Caco-2 (cell line): Measurements from ENCODE around the gene PARP4. TPM values are rescaled to one million over a fixed set of nuclear protein-coding genes. Genes with fewer than 3 reads are reported as not detected.

Experiments
- BruUV-seq: library from RNA; stranded (reverse); fragments of 400-500 nt; replicated peaks from 2 replicates; lab custom pipeline; 2021; lab: Mats Ljungman, UMichigan
- CTCF ChIA-PET: fragments of 300-600 bp; sonication (Branson Sonifier 250); formaldehyde crosslinking; loops from one replicate; lab custom pipeline; 2022; ENCODE audit warnings: antibody characterized with exemption; lab: Charles Lee
- POLR2A ChIA-PET: fragments of 300-600 bp; sonication (Branson Sonifier 250); formaldehyde crosslinking; loops from one replicate; lab custom pipeline; 2022; ENCODE audit warnings: antibody characterized with exemption; lab: Charles Lee
- DNase-seq, 2 experiments: peaks; one replicate each; pipeline versions ENCODE4 v3.0.0 to v3.0.0-alpha.2; 2020 to 2022
- H3K27me3 ChIP-seq: replicated peaks from 2 replicates; pipeline ENCODE4 v1.6.0; 2011; ENCODE audit warnings: low read length; ENCODE audit not compliant: control insufficient read depth, insufficient read depth
- H3K36me3 ChIP-seq: 2 replicates; pipeline ENCODE4 v1.5.1; 2011; ENCODE audit warnings: low read length; ENCODE audit not compliant: control insufficient read depth, insufficient read depth
- H3K4me1 ChIP-seq: fragments of 250-450 bp; sonication (Bioruptor Pico); 2 replicates; pipeline ENCODE4 v1.5.1; 2020; ENCODE audit warnings: mild to moderate bottlenecking
- H3K4me3 ChIP-seq: 2 replicates; pipeline ENCODE4 v1.5.1; 2011; ENCODE audit warnings: low read depth, mild to moderate bottlenecking, control low read depth, low read length
- H3K9me3 ChIP-seq: fragments of 250-450 bp; sonication (Bioruptor Pico); 2 replicates; pipeline ENCODE4 v1.5.1; 2020; ENCODE audit warnings: mild to moderate bottlenecking, moderate library complexity
- H3K27ac Mint-ChIP-seq: one replicate; pipeline ENCODE4 v1.8.0; 2022; ENCODE audit warnings: mixed read lengths; ENCODE audit not compliant: unreplicated experiment
- H3K27me3 Mint-ChIP-seq: one replicate; pipeline ENCODE4 v1.8.0; 2022; ENCODE audit warnings: mixed read lengths; ENCODE audit not compliant: insufficient read depth, unreplicated experiment
- H3K36me3 Mint-ChIP-seq: one replicate; pipeline ENCODE4 v1.8.0; 2022; ENCODE audit warnings: mild to moderate bottlenecking, mixed read lengths; ENCODE audit not compliant: insufficient read depth, unreplicated experiment
- H3K4me1 Mint-ChIP-seq: one replicate; pipeline ENCODE4 v1.8.0; 2022; ENCODE audit warnings: low read depth, mixed read lengths; ENCODE audit not compliant: unreplicated experiment
- H3K4me3 Mint-ChIP-seq: one replicate; pipeline ENCODE4 v1.8.0; 2022; ENCODE audit warnings: mild to moderate bottlenecking, moderate library complexity, mixed read lengths; ENCODE audit not compliant: unreplicated experiment
- H3K9me3 Mint-ChIP-seq: one replicate; pipeline ENCODE4 v1.8.0; 2022; ENCODE audit warnings: mixed read lengths; ENCODE audit not compliant: unreplicated experiment
- intact Hi-C: fragments of 100-400 bp; cut with micrococcal nuclease; formaldehyde crosslinking; loops from one replicate; pipeline ENCODE4 v1.10.0; 2022; ENCODE audit not compliant: unreplicated experiment
- total RNA-seq: library from RNA; stranded (reverse); gene quantifications from 2 replicates; pipeline ENCODE4 v1.2.3, GENCODE V29; 2022
- TF ChIP-seq, protein P1 (sequence below), 2 experiments: fragments of 200-600 bp in 1 of 2; IDR thresholded peaks; 1 replicate in 1 of 2; 2 replicates in 1 of 2; pipeline versions ENCODE4 v1.5.1 to v1.8.0; 2011 to 2022; ENCODE audit warnings: antibody characterized with exemption in 1 of 2, control low read depth in 1 of 2, inconsistent platforms in 1 of 2, low read depth in 1 of 2, low read length in 1 of 2, mild to moderate bottlenecking in 1 of 2, moderate library complexity in 1 of 2; ENCODE audit not compliant: insufficient read depth in 1 of 2, severe bottlenecking in 1 of 2, unreplicated experiment in 1 of 2

The PARP4 gene
- total RNA-seq, 1 experiment from 2014 or later, result 29.7 TPM

DNA sequence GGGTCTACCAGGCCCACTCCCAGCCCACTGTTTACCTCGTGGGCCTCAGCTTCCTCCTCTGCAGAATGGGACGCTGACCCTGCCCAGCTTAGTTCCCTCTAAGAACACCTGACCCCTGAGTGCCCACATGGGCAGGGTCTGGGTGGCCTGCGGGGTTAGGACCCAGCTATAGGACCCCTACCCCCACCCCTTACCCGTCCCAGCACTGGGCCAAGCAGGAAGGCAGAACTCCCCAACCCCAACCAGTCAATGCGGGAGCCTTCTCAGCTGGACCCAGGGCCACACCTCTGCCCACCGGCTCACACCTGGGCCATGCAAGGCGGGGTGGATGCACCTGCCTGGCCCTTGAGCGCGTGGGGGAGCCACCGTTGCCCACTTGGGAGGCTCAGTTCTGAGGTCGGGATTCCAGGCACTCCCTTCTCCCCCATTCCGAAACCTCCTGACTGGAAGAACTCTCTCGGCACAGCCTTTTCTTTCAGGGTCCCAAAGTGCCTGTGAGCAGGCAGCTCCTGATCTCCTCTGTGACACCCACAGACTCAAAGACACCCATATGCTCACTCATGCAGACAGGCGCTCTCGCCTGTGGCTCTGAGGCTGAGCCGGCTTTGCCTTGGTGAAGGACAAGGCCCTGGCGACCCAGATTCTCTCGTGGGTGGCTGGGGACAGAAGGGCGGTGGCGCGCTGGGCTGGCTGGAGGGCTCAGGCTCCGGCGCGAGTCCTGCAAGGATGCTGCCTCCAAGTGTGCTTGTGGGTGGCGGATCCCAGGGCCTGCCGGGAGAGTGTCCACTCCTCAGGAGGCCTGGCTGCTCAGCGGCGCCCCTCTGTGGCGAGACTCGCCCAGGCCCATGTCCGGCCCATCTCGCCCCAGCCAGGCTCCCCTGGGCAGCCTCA lies 27.9 kb upstream of the PARP4 start:
- Mint-ChIP-seq H3K36me3 (no peaks in the 10 kb centered on the region), H3K27me3 (peaks cover 25% of the 10 kb centered on the region), H3K27ac (no peak overlapping the region), H3K4me3 (no peak overlapping the region), H3K4me1 (peaks cover 7% of the 10 kb centered on the region), H3K9me3 (peaks cover 10% of the 10 kb centered on the region)
- ChIA-PET CTCF (no interaction called here), POLR2A (no interaction called here)
- intact Hi-C loops, result no loop called here
- no peak overlapping the region for H3K4me3 ChIP-seq
- TF ChIP-seq, protein P1, sequence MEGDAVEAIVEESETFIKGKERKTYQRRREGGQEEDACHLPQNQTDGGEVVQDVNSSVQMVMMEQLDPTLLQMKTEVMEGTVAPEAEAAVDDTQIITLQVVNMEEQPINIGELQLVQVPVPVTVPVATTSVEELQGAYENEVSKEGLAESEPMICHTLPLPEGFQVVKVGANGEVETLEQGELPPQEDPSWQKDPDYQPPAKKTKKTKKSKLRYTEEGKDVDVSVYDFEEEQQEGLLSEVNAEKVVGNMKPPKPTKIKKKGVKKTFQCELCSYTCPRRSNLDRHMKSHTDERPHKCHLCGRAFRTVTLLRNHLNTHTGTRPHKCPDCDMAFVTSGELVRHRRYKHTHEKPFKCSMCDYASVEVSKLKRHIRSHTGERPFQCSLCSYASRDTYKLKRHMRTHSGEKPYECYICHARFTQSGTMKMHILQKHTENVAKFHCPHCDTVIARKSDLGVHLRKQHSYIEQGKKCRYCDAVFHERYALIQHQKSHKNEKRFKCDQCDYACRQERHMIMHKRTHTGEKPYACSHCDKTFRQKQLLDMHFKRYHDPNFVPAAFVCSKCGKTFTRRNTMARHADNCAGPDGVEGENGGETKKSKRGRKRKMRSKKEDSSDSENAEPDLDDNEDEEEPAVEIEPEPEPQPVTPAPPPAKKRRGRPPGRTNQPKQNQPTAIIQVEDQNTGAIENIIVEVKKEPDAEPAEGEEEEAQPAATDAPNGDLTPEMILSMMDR (IDR thresholded peaks at IDR 0.05; ENCODE audit: insufficient read depth in 1 of 2, low read depth in 1 of 2, low read length in 1 of 2, severe bottlenecking in 1 of 2, unreplicated experiment in 1 of 2), result no peak
- no peaks in the 10 kb centered on the region for H3K4me1 ChIP-seq
- BruUV-seq, result no TSS peak
- no peaks in the 10 kb centered on the region for H3K36me3 ChIP-seq
- H3K9me3 ChIP-seq, result no peaks in the 10 kb centered on the region
- no peaks in the 10 kb centered on the region for H3K27me3 ChIP-seq
- peak in 1 of 2 experiments; percentile 8 for DNase-seq

DNA sequence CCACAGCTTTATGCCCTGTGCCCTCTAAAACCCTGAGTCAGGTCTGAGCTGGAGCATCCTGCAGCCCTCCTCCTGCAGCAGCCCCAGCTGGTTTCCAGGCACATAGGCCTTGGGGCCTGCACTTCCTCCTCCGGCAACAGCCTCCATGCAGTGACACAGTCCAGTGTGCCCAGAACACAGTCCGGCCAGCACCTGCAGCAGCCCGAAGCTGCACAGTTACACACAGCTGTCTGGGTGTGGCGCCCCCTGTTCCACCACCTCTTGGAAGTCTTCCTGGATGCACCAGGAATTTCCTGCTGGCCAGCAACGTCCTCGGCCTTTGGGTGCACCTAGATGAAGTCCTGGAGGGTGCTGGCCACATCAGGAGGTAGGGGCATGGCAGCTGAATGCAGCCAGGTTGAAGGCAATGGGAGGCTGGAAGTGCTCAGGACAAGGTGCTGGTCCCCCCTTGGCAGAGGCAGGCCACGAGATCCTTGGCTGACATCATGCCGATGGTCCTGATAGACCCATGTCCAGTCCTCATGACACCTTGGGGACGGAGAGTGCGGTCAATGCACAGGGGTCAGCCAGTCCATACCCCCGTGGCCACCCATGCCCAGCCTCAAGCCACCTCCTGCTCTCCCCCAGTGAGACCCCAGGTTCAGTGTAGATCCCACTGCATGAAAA lies 27.1 kb upstream of the PARP4 start:
- peaks cover 10% of the 10 kb centered on the region for H3K9me3 Mint-ChIP-seq
- Histone ChIP-seq H3K4me1 (no peaks in the 10 kb centered on the region), H3K36me3 (no peaks in the 10 kb centered on the region), H3K27me3 (no peaks in the 10 kb centered on the region), H3K9me3 (no peaks in the 10 kb centered on the region), H3K4me3 (no peak overlapping the region)
- DNase-seq, result no peak
- H3K4me1 Mint-ChIP-seq, result peaks cover 7% of the 10 kb centered on the region
- peaks cover 25% of the 10 kb centered on the region for H3K27me3 Mint-ChIP-seq
- intact Hi-C loops, result no loop called here
- TF ChIP-seq, protein P1 (IDR thresholded peaks at IDR 0.05; ENCODE audit: insufficient read depth in 1 of 2, low read depth in 1 of 2, low read length in 1 of 2, severe bottlenecking in 1 of 2, unreplicated experiment in 1 of 2), result no peak
- no peak overlapping the region for H3K27ac Mint-ChIP-seq
- POLR2A ChIA-PET, result no interaction called here
- CTCF ChIA-PET, result no interaction called here
- H3K4me3 Mint-ChIP-seq, result no peak overlapping the region
- no TSS peak for BruUV-seq
- no peaks in the 10 kb centered on the region for H3K36me3 Mint-ChIP-seq

DNA sequence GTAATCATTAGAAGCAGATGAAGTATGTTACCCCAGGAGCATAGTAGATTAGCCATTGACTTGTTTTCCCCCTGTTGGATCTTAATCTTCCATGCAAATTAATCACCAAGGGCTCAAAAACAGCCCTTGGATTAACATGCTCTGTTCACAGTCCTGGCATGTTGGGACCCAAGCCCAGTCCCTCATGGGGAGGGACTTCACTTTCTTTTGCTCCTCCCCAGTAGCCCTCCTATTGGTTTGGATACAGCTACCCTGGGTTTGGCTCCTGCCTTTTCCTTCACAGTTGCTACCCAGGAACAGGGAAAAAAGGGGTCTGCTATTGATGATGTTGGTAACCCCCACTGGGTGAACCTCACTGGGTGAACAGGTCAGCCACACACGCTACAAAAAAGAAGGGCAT lies 16.9 kb upstream of the PARP4 start:
- no peaks in the 10 kb centered on the region for H3K9me3 Mint-ChIP-seq
- H3K36me3 Mint-ChIP-seq, result no peaks in the 10 kb centered on the region
- no peaks in the 10 kb centered on the region for H3K4me1 Mint-ChIP-seq
- no peak for DNase-seq
- H3K27ac Mint-ChIP-seq, result no peak overlapping the region
- Histone ChIP-seq H3K36me3 (no peaks in the 10 kb centered on the region), H3K4me3 (no peak overlapping the region), H3K27me3 (no peaks in the 10 kb centered on the region; the same call in 1 of the 2 replicates), H3K4me1 (no peaks in the 10 kb centered on the region), H3K9me3 (no peaks in the 10 kb centered on the region)
- peaks cover 16% of the 10 kb centered on the region for H3K27me3 Mint-ChIP-seq
- intact Hi-C loops, result no loop called here
- CTCF ChIA-PET, result no interaction called here
- TF ChIP-seq, protein P1 (IDR thresholded peaks at IDR 0.05; ENCODE audit: insufficient read depth in 1 of 2, low read depth in 1 of 2, low read length in 1 of 2, severe bottlenecking in 1 of 2, unreplicated experiment in 1 of 2), result no peak
- no TSS peak for BruUV-seq
- POLR2A ChIA-PET, result no interaction called here
- no peak overlapping the region for H3K4me3 Mint-ChIP-seq
